HCT116 (cell line): Measurements from ENCODE around the gene PDLIM5. TPM values are rescaled to one million over a fixed set of nuclear protein-coding genes. Genes with fewer than 3 reads are reported as not detected.

Experiments used
- ATAC-seq: fragments of 200-7000 bp; cut with Tn5 transposase; 2 replicates; pipeline ENCODE4 v1.9.1; 2020; ENCODE audit warnings: mild to moderate bottlenecking, moderate library complexity
- BruUV-seq: library from RNA; stranded (reverse); fragments of 400-500 nt; replicated peaks from 2 replicates; lab custom pipeline; 2021; lab: Mats Ljungman, UMichigan
- CTCF ChIA-PET: fragments of 300-600 bp; sonication (Branson Sonifier 250); formaldehyde crosslinking; loops from one replicate; lab custom pipeline; 2021; ENCODE audit warnings: antibody characterized with exemption; lab: Charles Lee
- POLR2A ChIA-PET: fragments of 300-600, 350-600 bp; sonication (Branson Sonifier 250); formaldehyde crosslinking; loops from one replicate; lab custom pipeline; 2021; ENCODE audit warnings: antibody characterized with exemption; lab: Charles Lee
- RAD21 ChIA-PET, 2 experiments: fragments of 300-600 bp; sonication (Branson Sonifier 250); formaldehyde crosslinking; loops; one replicate each; lab custom pipeline; 2023; ENCODE audit warnings: low total read pairs in 2 of 2; ENCODE audit not compliant: uncharacterized antibody in 2 of 2, unreplicated experiment in 2 of 2, low non-redundant PET in 1 of 2; lab: Charles Lee
- DNase-seq: peaks from one replicate; pipeline ENCODE4 v3.0.0-alpha.2; 2010; ENCODE audit warnings: low read depth, low spot score
- H2AFZ ChIP-seq: fragments of 200-600 bp; shearing (Covaris generic), sonication (generic); 2 replicates; pipeline ENCODE4 v1.6.1; 2017; ENCODE audit warnings: low read depth, mixed run types, mixed read lengths, antibody characterized with exemption, low read length; ENCODE audit not compliant: poor library complexity, severe bottlenecking
- H3K27ac ChIP-seq: 2 replicates; pipeline ENCODE4 v1.5.1; 2012; ENCODE audit warnings: low read depth, low read length
- H3K27me3 ChIP-seq: fragments of 200-600 bp; sonication (generic); 2 replicates; pipeline ENCODE4 v1.6.1; 2016; ENCODE audit warnings: mixed run types, low read length, mixed read lengths; ENCODE audit not compliant: insufficient read depth
- H3K36me3 ChIP-seq, 2 experiments: fragments of 200-500 bp in 1 of 2; fragments of 200-600 bp in 1 of 2; sonication (Bioruptor generic) in 1 of 2; sonication (generic) in 1 of 2; 2 replicates each; pipeline versions ENCODE4 v1.5.1 to v1.6.1; 2014 to 2016; ENCODE audit warnings: low read length in 2 of 2, inconsistent platforms in 1 of 2, mixed read lengths in 1 of 2, mixed run types in 1 of 2; ENCODE audit not compliant: insufficient read depth in 2 of 2, control insufficient read depth in 1 of 2
- H3K4me1 ChIP-seq, 2 experiments: fragments of 200-600 bp in 1 of 2; sonication (generic) in 1 of 2; 2 replicates each; pipeline versions ENCODE4 v1.5.1 to v1.6.1; 2012 to 2017; ENCODE audit warnings: low read length in 2 of 2, inconsistent platforms in 1 of 2, mild to moderate bottlenecking in 1 of 2, mixed read lengths in 1 of 2, mixed run types in 1 of 2, moderate library complexity in 1 of 2; ENCODE audit not compliant: insufficient read depth in 2 of 2, control insufficient read depth in 1 of 2
- H3K4me2 ChIP-seq: fragments of 200-600 bp; sonication (generic); 2 replicates; pipeline ENCODE4 v1.6.1; 2017; ENCODE audit warnings: mixed run types, low read length, mixed read lengths
- H3K4me3 ChIP-seq, 2 experiments: fragments of 200-600 bp in 1 of 2; sonication (generic) in 1 of 2; replicated peaks in 1 of 2; 2 replicates each; pipeline ENCODE4 v1.5.1; 2011 to 2016; ENCODE audit warnings: low read length in 2 of 2, control low read depth in 1 of 2, low read depth in 1 of 2, mild to moderate bottlenecking in 1 of 2, mixed read lengths in 1 of 2, mixed run types in 1 of 2
- H3K79me2 ChIP-seq: fragments of 200-600 bp; sonication (generic); 2 replicates; pipeline ENCODE4 v1.6.1; 2017; ENCODE audit warnings: mild to moderate bottlenecking, mixed run types, low read length, moderate library complexity, mixed read lengths; ENCODE audit not compliant: insufficient read depth
- H3K9ac ChIP-seq: fragments of 200-600 bp; sonication (generic); 2 replicates; pipeline ENCODE4 v1.6.1; 2016; ENCODE audit warnings: low read length, mixed read lengths
- H3K9me2 ChIP-seq: fragments of 200-600 bp; sonication (generic), shearing (Covaris generic); 2 replicates; pipeline ENCODE4 v1.6.1; 2017; ENCODE audit warnings: mixed run types, mild to moderate bottlenecking, moderate library complexity; ENCODE audit not compliant: insufficient read depth
- H3K9me3 ChIP-seq, 2 experiments: fragments of 200-500 bp in 1 of 2; fragments of 200-600 bp in 1 of 2; sonication (Bioruptor generic) in 1 of 2; sonication (generic) in 1 of 2; 2 replicates each; pipeline ENCODE4 v1.6.1; 2014 to 2017; ENCODE audit warnings: low read length in 2 of 2, mixed read lengths in 2 of 2, inconsistent platforms in 1 of 2, low read depth in 1 of 2, mild to moderate bottlenecking in 1 of 2, mixed run types in 1 of 2, moderate library complexity in 1 of 2; ENCODE audit not compliant: control insufficient read depth in 1 of 2, insufficient read depth in 1 of 2
- H4K20me1 ChIP-seq: fragments of 200-600 bp; sonication (generic), shearing (Covaris generic); 2 replicates; pipeline ENCODE4 v1.6.1; 2017; ENCODE audit warnings: mixed run types, mild to moderate bottlenecking, moderate library complexity; ENCODE audit not compliant: insufficient read depth
- ELF1 ChIP-seq: IDR thresholded peaks from 2 replicates; pipeline ENCODE4 v1.6.1; 2012; ENCODE audit warnings: low read depth, borderline replicate concordance
- EZH2phosphoT487 ChIP-seq: fragments of 200-600 bp; IDR thresholded peaks from 2 replicates; pipeline ENCODE4 v1.6.1; 2018; ENCODE audit warnings: antibody characterized with exemption, borderline replicate concordance
- JUND ChIP-seq: IDR thresholded peaks from 2 replicates; pipeline ENCODE4 v1.6.1; 2012
- SIN3A ChIP-seq: IDR thresholded peaks from 2 replicates; pipeline ENCODE4 v1.6.1; 2012; ENCODE audit warnings: low read depth
- SP1 ChIP-seq: IDR thresholded peaks from 2 replicates; pipeline ENCODE4 v1.6.1; 2012; ENCODE audit warnings: low read depth
- SRF ChIP-seq: IDR thresholded peaks from 2 replicates; pipeline ENCODE4 v1.6.1; 2012; ENCODE audit warnings: low read depth
- TCF7L2 ChIP-seq: IDR thresholded peaks from 2 replicates; pipeline ENCODE4 v1.7.0; 2011; ENCODE audit warnings: borderline replicate concordance, inconsistent platforms; ENCODE audit not compliant: insufficient read depth, insufficient read length; ENCODE audit errors: extremely low read depth
- ZFX ChIP-seq: fragments of 450-650 bp; IDR thresholded peaks from 2 replicates; pipeline ENCODE4 v1.6.1; 2017
- ZNF274 ChIP-seq: fragments of 200-500 bp; sonication (Bioruptor generic); IDR thresholded peaks from 2 replicates; pipeline ENCODE4 v1.6.1; 2014; ENCODE audit warnings: mild to moderate bottlenecking, low read depth, low read length, inconsistent platforms
- intact Hi-C: fragments of 100-400 bp; cut with micrococcal nuclease; formaldehyde crosslinking; loops from 2 replicates; pipeline ENCODE4 v1.10.0; 2022
- total RNA-seq: library from RNA; stranded (reverse); gene quantifications from one replicate; pipeline ENCODE4 v1.2.1, GENCODE V29; 2021; ENCODE audit not compliant: unreplicated experiment
- TF ChIP-seq, protein P1 (sequence below): IDR thresholded peaks from 2 replicates; pipeline ENCODE4 v1.6.1; 2012; ENCODE audit warnings: low read depth

PDLIM5 gene
- total RNA-seq, 1 experiment from 2014 or later = 130 TPM

DNA sequence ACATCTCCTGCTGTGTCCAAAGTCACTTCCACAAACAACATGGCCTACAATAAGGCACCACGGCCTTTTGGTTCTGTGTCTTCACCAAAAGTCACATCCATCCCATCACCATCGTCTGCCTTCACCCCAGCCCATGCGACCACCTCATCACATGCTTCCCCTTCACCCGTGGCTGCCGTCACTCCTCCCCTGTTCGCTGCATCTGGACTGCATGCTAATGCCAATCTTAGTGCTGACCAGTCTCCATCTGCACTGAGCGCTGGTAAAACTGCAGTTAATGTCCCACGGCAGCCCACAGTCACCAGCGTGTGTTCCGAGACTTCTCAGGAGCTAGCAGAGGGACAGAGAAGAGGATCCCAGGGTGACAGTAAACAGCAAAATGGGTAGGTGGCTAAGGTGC, 123.9 kb downstream of the PDLIM5 start:
- no peak for ATAC-seq
- no peak for TF ChIP-seq TCF7L2
- TF ChIP-seq SIN3A = no peak
- TF ChIP-seq JUND = no peak
- TF ChIP-seq ELF1 = no peak
- TF ChIP-seq, protein P1, sequence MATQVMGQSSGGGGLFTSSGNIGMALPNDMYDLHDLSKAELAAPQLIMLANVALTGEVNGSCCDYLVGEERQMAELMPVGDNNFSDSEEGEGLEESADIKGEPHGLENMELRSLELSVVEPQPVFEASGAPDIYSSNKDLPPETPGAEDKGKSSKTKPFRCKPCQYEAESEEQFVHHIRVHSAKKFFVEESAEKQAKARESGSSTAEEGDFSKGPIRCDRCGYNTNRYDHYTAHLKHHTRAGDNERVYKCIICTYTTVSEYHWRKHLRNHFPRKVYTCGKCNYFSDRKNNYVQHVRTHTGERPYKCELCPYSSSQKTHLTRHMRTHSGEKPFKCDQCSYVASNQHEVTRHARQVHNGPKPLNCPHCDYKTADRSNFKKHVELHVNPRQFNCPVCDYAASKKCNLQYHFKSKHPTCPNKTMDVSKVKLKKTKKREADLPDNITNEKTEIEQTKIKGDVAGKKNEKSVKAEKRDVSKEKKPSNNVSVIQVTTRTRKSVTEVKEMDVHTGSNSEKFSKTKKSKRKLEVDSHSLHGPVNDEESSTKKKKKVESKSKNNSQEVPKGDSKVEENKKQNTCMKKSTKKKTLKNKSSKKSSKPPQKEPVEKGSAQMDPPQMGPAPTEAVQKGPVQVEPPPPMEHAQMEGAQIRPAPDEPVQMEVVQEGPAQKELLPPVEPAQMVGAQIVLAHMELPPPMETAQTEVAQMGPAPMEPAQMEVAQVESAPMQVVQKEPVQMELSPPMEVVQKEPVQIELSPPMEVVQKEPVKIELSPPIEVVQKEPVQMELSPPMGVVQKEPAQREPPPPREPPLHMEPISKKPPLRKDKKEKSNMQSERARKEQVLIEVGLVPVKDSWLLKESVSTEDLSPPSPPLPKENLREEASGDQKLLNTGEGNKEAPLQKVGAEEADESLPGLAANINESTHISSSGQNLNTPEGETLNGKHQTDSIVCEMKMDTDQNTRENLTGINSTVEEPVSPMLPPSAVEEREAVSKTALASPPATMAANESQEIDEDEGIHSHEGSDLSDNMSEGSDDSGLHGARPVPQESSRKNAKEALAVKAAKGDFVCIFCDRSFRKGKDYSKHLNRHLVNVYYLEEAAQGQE = no peak
- no peak for TF ChIP-seq ZNF274
- TF ChIP-seq ZFX = no peak
- no peak for TF ChIP-seq EZH2phosphoT487
- no peak for TF ChIP-seq SRF
- no peak for TF ChIP-seq SP1
- ChIA-PET RAD21 (no interaction called here), CTCF (no interaction called here), POLR2A (no interaction called here)
- H3K27me3 ChIP-seq = no peaks in the 10 kb centered on the region
- H3K27ac ChIP-seq = no peak overlapping the region
- H4K20me1 ChIP-seq = no peaks in the 10 kb centered on the region
- intact Hi-C loops = no loop called here
- peaks cover 0 to 2% of the 10 kb centered on the region in 2 experiments; a peak in 1 of 4 replicates for H3K36me3 ChIP-seq
- no peak for DNase-seq
- H2AFZ ChIP-seq = no peak overlapping the region
- H3K9ac ChIP-seq = no peak overlapping the region
- H3K4me3 ChIP-seq = no peak overlapping the region
- H3K4me1 ChIP-seq = 0 out of 4 replicates have a peak, but pooled peaks cover 0 to 2% of the 10 kb centered on the region in 2 experiments
- no peaks in the 10 kb centered on the region for H3K9me2 ChIP-seq
- no peak overlapping the region for H3K4me2 ChIP-seq
- H3K79me2 ChIP-seq = no peaks in the 10 kb centered on the region
- BruUV-seq = no TSS peak
- H3K9me3 ChIP-seq = no peaks in the 10 kb centered on the region
